MM.1S (cell line): ENCODE measurements around the gene SAP30BP.

ENCODE experiments used
- EZH2 ChIP-seq: fragments of 300-600 bp; sonication (generic); optimal IDR thresholded peaks from 2 replicates; pipeline ENCODE3; 2017; ENCODE audit warnings: low read depth, mild to moderate bottlenecking, antibody characterized with exemption, low read length, mixed read lengths
- TF ChIP-seq, protein P1 (sequence below): fragments of 300-600 bp; sonication (generic); IDR thresholded peaks from 2 replicates; pipeline ENCODE4 v1.5.1; 2016; ENCODE audit warnings: antibody characterized with exemption, low read length, mixed read lengths

GRCh38 chr17:75753514-75754377, 86.6 kb downstream of the SAP30BP start:
- TF ChIP-seq, protein P1, sequence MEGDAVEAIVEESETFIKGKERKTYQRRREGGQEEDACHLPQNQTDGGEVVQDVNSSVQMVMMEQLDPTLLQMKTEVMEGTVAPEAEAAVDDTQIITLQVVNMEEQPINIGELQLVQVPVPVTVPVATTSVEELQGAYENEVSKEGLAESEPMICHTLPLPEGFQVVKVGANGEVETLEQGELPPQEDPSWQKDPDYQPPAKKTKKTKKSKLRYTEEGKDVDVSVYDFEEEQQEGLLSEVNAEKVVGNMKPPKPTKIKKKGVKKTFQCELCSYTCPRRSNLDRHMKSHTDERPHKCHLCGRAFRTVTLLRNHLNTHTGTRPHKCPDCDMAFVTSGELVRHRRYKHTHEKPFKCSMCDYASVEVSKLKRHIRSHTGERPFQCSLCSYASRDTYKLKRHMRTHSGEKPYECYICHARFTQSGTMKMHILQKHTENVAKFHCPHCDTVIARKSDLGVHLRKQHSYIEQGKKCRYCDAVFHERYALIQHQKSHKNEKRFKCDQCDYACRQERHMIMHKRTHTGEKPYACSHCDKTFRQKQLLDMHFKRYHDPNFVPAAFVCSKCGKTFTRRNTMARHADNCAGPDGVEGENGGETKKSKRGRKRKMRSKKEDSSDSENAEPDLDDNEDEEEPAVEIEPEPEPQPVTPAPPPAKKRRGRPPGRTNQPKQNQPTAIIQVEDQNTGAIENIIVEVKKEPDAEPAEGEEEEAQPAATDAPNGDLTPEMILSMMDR = peak; percentile 55
- TF ChIP-seq EZH2 = no peak
